Measurements from ENCODE around the gene NKD2. TPM values are rescaled to one million over a fixed set of nuclear protein-coding genes. Genes with fewer than 3 reads are reported as not detected.

Gene NKD2
- total RNA-seq, 1 experiment from 2014 or later, result 0.57 TPM

GRCh38 chr5:1062761-1063568 is 54.4 kb downstream of the NKD2 start:
- Histone ChIP-seq H3F3A (ENCODE audit: insufficient read depth, low read depth) (no peaks in the 10 kb centered on the region), H3K9me3 (ENCODE audit: insufficient read depth, low read depth) (no peaks in the 10 kb centered on the region), H3K27ac (no peak overlapping the region), H3K4me3 (no peak overlapping the region), H3K4me1 (replicated peaks; ENCODE audit: insufficient read depth) (no peaks in the 10 kb centered on the region), H4K20me1 (ENCODE audit: insufficient read depth) (peaks cover 15% of the 10 kb centered on the region), H3K4me2 (no peak overlapping the region), H3K36me3 (ENCODE audit: low read depth) (no peaks in the 10 kb centered on the region), H2AFZ (no peak overlapping the region), H3K9me2 (ENCODE audit: insufficient read depth) (no peaks in the 10 kb centered on the region), H3K27me3 (ENCODE audit: insufficient read depth, low read depth) (no peaks in the 10 kb centered on the region), H3K79me2 (ENCODE audit: low read depth) (no peaks in the 10 kb centered on the region)
- intact Hi-C loops (cut with micrococcal nuclease; ENCODE audit: unreplicated experiment), result no loop called here
- BruUV-seq (replicated peaks), result no TSS peak
- TF ChIP-seq EZH2 (IDR thresholded peaks at IDR 0.05; ENCODE audit: low read depth) (no peak), CTCF (conservative IDR thresholded peaks at IDR 0.05) (no peak)
- POLR2A ChIA-PET (ENCODE audit: unreplicated experiment), result no interaction called here
- DNase-seq, result no peak
- CTCF ChIA-PET, result interaction anchor here (0.5 kb wide), 1 partner anchor 31 kb away, joined by 4 read pairs; no protein-coding TSS in a partner anchor

GRCh38 chr5:1063661-1064382 is 55.2 kb downstream of the NKD2 start:
- Histone ChIP-seq H3K9me2 (ENCODE audit: insufficient read depth) (no peaks in the 10 kb centered on the region), H3K27ac (no peak overlapping the region), H3F3A (ENCODE audit: insufficient read depth, low read depth) (no peaks in the 10 kb centered on the region), H3K9me3 (ENCODE audit: insufficient read depth, low read depth) (no peaks in the 10 kb centered on the region), H3K4me3 (no peak overlapping the region), H3K36me3 (ENCODE audit: low read depth) (no peaks in the 10 kb centered on the region), H3K4me2 (no peak overlapping the region), H2AFZ (no peak overlapping the region), H3K79me2 (ENCODE audit: low read depth) (no peaks in the 10 kb centered on the region), H3K4me1 (replicated peaks; ENCODE audit: insufficient read depth) (no peaks in the 10 kb centered on the region), H3K27me3 (ENCODE audit: insufficient read depth, low read depth) (no peaks in the 10 kb centered on the region), H4K20me1 (ENCODE audit: insufficient read depth) (peaks cover 6% of the 10 kb centered on the region)
- no peak for TF ChIP-seq EZH2 (IDR thresholded peaks at IDR 0.05; ENCODE audit: low read depth)
- POLR2A ChIA-PET (ENCODE audit: unreplicated experiment), result no interaction called here
- intact Hi-C loops (cut with micrococcal nuclease; ENCODE audit: unreplicated experiment), result no loop called here
- BruUV-seq (replicated peaks), result no TSS peak
- CTCF ChIA-PET, result no interaction called here
- no peak for DNase-seq

- Histone ChIP-seq H3K4me2 (no peak overlapping the region), H3K9me3 (ENCODE audit: insufficient read depth, low read depth) (no peaks in the 10 kb centered on the region), H3K4me1 (replicated peaks; ENCODE audit: insufficient read depth) (no peaks in the 10 kb centered on the region), H3K4me3 (no peak overlapping the region), H3K36me3 (ENCODE audit: low read depth) (no peaks in the 10 kb centered on the region), H2AFZ (no peak overlapping the region), H3K79me2 (ENCODE audit: low read depth) (no peaks in the 10 kb centered on the region), H3K27me3 (ENCODE audit: insufficient read depth, low read depth) (no peaks in the 10 kb centered on the region), H4K20me1 (ENCODE audit: insufficient read depth) (peaks cover 5% of the 10 kb centered on the region; the same call in 1 of the 2 replicates), H3F3A (ENCODE audit: insufficient read depth, low read depth) (no peaks in the 10 kb centered on the region), H3K9me2 (ENCODE audit: insufficient read depth) (no peaks in the 10 kb centered on the region), H3K27ac (no peak overlapping the region)
- intact Hi-C loops (cut with micrococcal nuclease; ENCODE audit: unreplicated experiment), result loop anchor here (5.0 kb wide), 1 partner anchor 78 kb away; no protein-coding TSS in a partner anchor
- ChIA-PET POLR2A (ENCODE audit: unreplicated experiment) (no interaction called here), CTCF (no interaction called here)
- no peak for DNase-seq
- TF ChIP-seq EZH2 (IDR thresholded peaks at IDR 0.05; ENCODE audit: low read depth) (no peak), CTCF (conservative IDR thresholded peaks at IDR 0.05) (no peak)
- BruUV-seq (replicated peaks), result no TSS peak
Measured at GRCh38 chr5:1064383-1065142, 56.0 kb downstream of the NKD2 start.
